Thyroid gland (tissue), 4 donors: ENCODE results near the gene CTNNA3. TPM values are rescaled to one million over a fixed set of nuclear protein-coding genes. Genes with fewer than 3 reads are reported as not detected.

Experiments used
- DNase-seq, 2 donors: peaks; one replicate each; pipeline ENCODE4 v3.0.0-alpha.2; 2019
- H3K27ac ChIP-seq, 3 donors: fragments of 200-600 bp; sonication (generic); 1 replicate in 2 of 3; 2 replicates in 1 of 3; pipeline ENCODE4 v1.5.1; 2016 to 2019; ENCODE audit warnings: mild to moderate bottlenecking in 1 of 3, moderate library complexity in 1 of 3
- H3K27me3 ChIP-seq: fragments of 200-600 bp; sonication (generic); one replicate; pipeline ENCODE4 v1.5.1; 2019
- H3K36me3 ChIP-seq, 2 donors: fragments of 200-600 bp; sonication (generic); one replicate each; pipeline ENCODE4 v1.5.1; 2016 to 2019
- H3K4me1 ChIP-seq, 2 donors: fragments of 200-600 bp; sonication (generic); one replicate each; pipeline ENCODE4 v1.5.1; 2017 to 2019
- H3K4me3 ChIP-seq, 3 donors: fragments of 200-600 bp; sonication (generic); replicated peaks in 1 of 3; 1 replicate in 2 of 3; 2 replicates in 1 of 3; pipeline ENCODE4 v1.5.1; 2016; ENCODE audit warnings: mild to moderate bottlenecking in 1 of 3
- H3K9me3 ChIP-seq: fragments of 200-600 bp; sonication (generic); one replicate; pipeline ENCODE4 v1.5.1; 2017
- POLR2A ChIP-seq, 2 donors: fragments of 450-650 bp; IDR thresholded peaks; one replicate each; pipeline ENCODE4 v1.6.1; 2017; ENCODE audit warnings: antibody characterized with exemption in 2 of 2, mild to moderate bottlenecking in 2 of 2, moderate library complexity in 1 of 2
- WGBS, 2 donors: methylation state at CpG; one replicate each; pipeline ENCODE4 v1.1.5; 2017; 5-methylcytosine and 5-hydroxymethylcytosine counted together
- intact Hi-C: fragments of 100-400 bp; cut with DNase I; formaldehyde crosslinking; loops from one replicate; pipeline ENCODE4 v1.15.1; 2023
- total RNA-seq, 4 donors: library from RNA; depleted of rRNA; stranded (reverse); fragments of >200 nt; gene quantifications; one replicate each; pipeline ENCODE4 v1.2.3, GENCODE V29; 2016
- TF ChIP-seq, protein P1 (sequence below), 6 experiments: fragments of 200-600 bp in 3 of 6; fragments of 450-650 bp in 3 of 6; sonication (generic) in 3 of 6; IDR thresholded peaks; one replicate each; pipeline ENCODE4 v1.5.1; 2016 to 2019; ENCODE audit warnings: antibody characterized with exemption in 6 of 6, mild to moderate bottlenecking in 2 of 6, inconsistent platforms in 1 of 6, moderate library complexity in 1 of 6

Gene CTNNA3
- total RNA-seq, 4 donors from 2014 or later = 0.11 to 0.79 (median 0.13) TPM; not detected in 1

DNA sequence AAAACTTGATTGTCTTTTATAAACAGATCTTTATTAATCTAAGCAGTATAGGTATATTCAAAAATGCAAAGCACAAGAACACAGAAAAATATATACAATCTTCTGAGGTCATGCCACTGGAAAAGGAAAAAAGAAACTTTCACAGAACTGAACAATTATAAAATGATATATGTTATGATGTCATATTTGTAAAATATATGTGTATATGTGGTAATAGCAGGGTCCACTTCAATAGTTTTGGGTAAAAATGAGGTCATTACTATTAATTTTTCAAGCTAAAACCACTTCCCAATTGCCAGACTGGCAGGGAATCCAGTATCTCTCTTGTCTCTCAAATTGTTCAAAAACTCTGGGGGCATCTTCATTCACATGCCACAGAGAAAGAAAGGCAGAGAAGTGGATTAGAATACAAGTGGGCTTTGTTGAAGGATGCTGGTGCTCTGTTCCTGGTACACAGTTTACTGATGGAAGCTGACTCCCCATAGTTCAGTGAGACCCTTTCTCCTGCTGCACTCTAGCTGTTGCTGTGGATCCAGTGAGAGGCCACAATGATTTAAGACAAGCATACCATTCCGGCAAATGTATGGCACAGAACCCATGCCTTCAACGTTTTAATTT lies 19.7 kb downstream of the CTNNA3 start:
- Histone ChIP-seq H3K4me3 (no peak overlapping the region), H3K9me3 (no peaks in the 10 kb centered on the region), H3K27me3 (no peaks in the 10 kb centered on the region), H3K27ac (no peak overlapping the region), H3K36me3 (no peaks in the 10 kb centered on the region), H3K4me1 (no peaks in the 10 kb centered on the region)
- no peak for TF ChIP-seq POLR2A (IDR thresholded peaks at IDR 0.05)
- TF ChIP-seq, protein P1, sequence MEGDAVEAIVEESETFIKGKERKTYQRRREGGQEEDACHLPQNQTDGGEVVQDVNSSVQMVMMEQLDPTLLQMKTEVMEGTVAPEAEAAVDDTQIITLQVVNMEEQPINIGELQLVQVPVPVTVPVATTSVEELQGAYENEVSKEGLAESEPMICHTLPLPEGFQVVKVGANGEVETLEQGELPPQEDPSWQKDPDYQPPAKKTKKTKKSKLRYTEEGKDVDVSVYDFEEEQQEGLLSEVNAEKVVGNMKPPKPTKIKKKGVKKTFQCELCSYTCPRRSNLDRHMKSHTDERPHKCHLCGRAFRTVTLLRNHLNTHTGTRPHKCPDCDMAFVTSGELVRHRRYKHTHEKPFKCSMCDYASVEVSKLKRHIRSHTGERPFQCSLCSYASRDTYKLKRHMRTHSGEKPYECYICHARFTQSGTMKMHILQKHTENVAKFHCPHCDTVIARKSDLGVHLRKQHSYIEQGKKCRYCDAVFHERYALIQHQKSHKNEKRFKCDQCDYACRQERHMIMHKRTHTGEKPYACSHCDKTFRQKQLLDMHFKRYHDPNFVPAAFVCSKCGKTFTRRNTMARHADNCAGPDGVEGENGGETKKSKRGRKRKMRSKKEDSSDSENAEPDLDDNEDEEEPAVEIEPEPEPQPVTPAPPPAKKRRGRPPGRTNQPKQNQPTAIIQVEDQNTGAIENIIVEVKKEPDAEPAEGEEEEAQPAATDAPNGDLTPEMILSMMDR (IDR thresholded peaks at IDR 0.05) = no peak
- no peak for DNase-seq
- intact Hi-C loops = no loop called here
- WGBS, 2 donors = 63 to 65% methylated on average over 2 of the region's 2 CpGs

DNA sequence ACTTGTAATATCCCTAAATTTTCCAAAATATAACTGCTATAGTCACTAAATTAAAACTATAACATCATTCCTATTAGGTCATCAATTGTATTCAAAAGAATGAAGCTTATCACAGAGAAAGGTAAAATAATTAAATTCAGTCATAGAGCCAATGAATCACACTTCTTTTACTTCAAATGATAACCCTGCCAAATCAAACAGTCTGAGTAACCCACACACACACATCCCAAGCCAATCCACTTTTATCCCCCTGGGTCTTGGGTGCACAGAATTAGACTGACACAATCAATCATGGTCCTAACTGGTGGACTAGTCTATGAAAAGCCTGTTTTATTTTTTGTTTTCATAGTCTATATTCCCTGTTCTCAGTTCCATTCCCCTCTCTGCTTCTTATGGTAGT lies 25.6 kb downstream of the CTNNA3 start:
- Histone ChIP-seq H3K9me3 (no peaks in the 10 kb centered on the region), H3K27me3 (no peaks in the 10 kb centered on the region), H3K27ac (no peak overlapping the region), H3K4me1 (no peaks in the 10 kb centered on the region), H3K36me3 (no peaks in the 10 kb centered on the region), H3K4me3 (no peak overlapping the region)
- TF ChIP-seq POLR2A (IDR thresholded peaks at IDR 0.05) = no peak
- TF ChIP-seq, protein P1 (IDR thresholded peaks at IDR 0.05) = no peak
- no peak for DNase-seq
- intact Hi-C loops = no loop called here

DNA sequence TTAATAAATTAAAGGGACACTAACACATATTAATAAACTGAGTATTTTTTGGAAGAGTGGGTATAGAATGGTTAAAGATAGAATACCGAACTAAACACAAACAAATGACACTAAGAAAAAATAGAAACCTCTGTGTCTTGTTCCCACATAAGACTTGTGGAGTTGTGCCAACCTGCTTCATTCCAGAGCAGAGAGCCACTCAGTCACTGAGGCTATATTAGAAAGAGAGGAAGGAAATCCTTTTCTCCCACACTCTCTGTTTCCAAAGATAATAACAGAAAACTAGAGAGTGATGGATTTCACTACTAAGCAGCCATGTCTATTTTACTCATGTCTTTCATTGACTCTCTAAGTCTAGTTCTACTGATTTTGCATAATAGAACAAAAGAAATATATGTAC lies 26.0 kb downstream of the CTNNA3 start:
- WGBS, 2 donors = 4 to 23% methylated on average over 1 of the region's 1 CpG
- TF ChIP-seq, protein P1 (IDR thresholded peaks at IDR 0.05) = no peak
- no peak for TF ChIP-seq POLR2A (IDR thresholded peaks at IDR 0.05)
- H3K4me1 ChIP-seq = no peaks in the 10 kb centered on the region
- H3K9me3 ChIP-seq = no peaks in the 10 kb centered on the region
- no peaks in the 10 kb centered on the region for H3K27me3 ChIP-seq
- no peak for DNase-seq
- intact Hi-C loops = no loop called here
- no peak overlapping the region for H3K4me3 ChIP-seq
- no peaks in the 10 kb centered on the region for H3K36me3 ChIP-seq
- H3K27ac ChIP-seq = no peak overlapping the region

DNA sequence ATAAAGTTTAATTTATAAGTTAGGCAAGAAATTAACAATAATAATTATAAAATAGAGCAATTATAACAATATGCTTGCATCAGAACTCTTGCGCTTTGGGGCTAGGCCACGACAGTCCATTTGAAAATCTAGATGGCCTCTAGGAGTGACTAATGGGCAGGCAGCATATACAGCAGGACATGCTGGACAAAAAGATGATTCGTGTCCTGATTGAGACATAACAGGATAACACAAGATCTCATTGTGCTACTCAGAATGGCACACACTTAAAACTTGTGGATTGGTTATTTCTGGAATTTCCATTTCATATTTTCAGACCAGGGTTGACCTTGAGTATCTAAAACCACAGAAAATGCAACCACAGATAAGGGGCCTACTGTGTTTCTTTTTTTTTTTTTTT lies 27.5 kb downstream of the CTNNA3 start:
- H3K4me3 ChIP-seq = no peak overlapping the region
- no peak for DNase-seq
- no peaks in the 10 kb centered on the region for H3K36me3 ChIP-seq
- no peaks in the 10 kb centered on the region for H3K4me1 ChIP-seq
- H3K9me3 ChIP-seq = no peaks in the 10 kb centered on the region
- H3K27ac ChIP-seq = no peak overlapping the region
- 85 to 90% methylated on average over 3 of the region's 3 CpGs for WGBS, 2 donors
- H3K27me3 ChIP-seq = no peaks in the 10 kb centered on the region
- TF ChIP-seq, protein P1 (IDR thresholded peaks at IDR 0.05) = no peak
- no peak for TF ChIP-seq POLR2A (IDR thresholded peaks at IDR 0.05)
- intact Hi-C loops = no loop called here

DNA sequence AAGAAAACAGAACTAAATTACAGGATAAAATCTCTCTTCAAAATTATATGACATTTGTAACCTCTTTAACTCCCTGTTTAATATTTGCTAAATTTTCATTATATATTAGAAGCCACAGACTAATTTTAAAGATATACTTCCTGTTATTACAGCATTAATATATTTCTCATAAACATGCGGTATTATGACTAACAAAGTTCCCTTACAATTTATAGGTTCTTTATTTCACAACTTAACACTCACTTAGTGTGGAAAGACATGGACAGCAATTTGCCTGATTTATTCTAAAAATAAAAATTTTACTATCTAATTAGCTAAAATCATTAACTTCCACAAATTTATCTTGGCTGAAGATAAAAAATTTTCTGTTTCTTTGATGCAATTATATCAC lies 29.0 kb downstream of the CTNNA3 start:
- intact Hi-C loops = no loop called here

More for the DNA sequence above, 29.0 kb downstream of the CTNNA3 start:
- H3K27me3 ChIP-seq = no peaks in the 10 kb centered on the region
- no peaks in the 10 kb centered on the region for H3K9me3 ChIP-seq
- H3K27ac ChIP-seq = no peak overlapping the region
- no peak overlapping the region for H3K4me3 ChIP-seq
- TF ChIP-seq, protein P1 (IDR thresholded peaks at IDR 0.05) = no peak
- no peak for TF ChIP-seq POLR2A (IDR thresholded peaks at IDR 0.05)
- DNase-seq = no peak
- H3K4me1 ChIP-seq = no peaks in the 10 kb centered on the region
- no peaks in the 10 kb centered on the region for H3K36me3 ChIP-seq
- WGBS, 2 donors = 90 to 92% methylated on average over 1 of the region's 1 CpG
